ACC112 (cell line): ENCODE measurements around the gene ZNF71.

Experiments used
- H2AFZ ChIP-seq: fragments of 200-600 bp; sonication (generic); one replicate; pipeline ENCODE4 v1.6.0; 2017; ENCODE audit warnings: antibody characterized with exemption, low read length; ENCODE audit not compliant: unreplicated experiment
- H3K27ac ChIP-seq: fragments of 200-600 bp; sonication (generic); 2 replicates; pipeline ENCODE4 v1.5.1; 2014; ENCODE audit warnings: low read depth, mild to moderate bottlenecking, antibody characterized with exemption, low read length, moderate library complexity
- H3K27me3 ChIP-seq: fragments of 200-600 bp; sonication (generic); 2 replicates; pipeline ENCODE4 v1.6.1; 2014; ENCODE audit warnings: mild to moderate bottlenecking, antibody characterized with exemption, low read length, moderate library complexity, mixed read lengths; ENCODE audit not compliant: insufficient read depth
- H3K36me3 ChIP-seq: fragments of 200-600 bp; sonication (generic); 2 replicates; pipeline ENCODE4 v1.6.1; 2016; ENCODE audit warnings: mild to moderate bottlenecking, antibody characterized with exemption, low read length, moderate library complexity, mixed read lengths; ENCODE audit not compliant: insufficient read depth
- H3K4me1 ChIP-seq: fragments of 200-600 bp; sonication (generic); one replicate; pipeline ENCODE4 v1.6.1; 2016; ENCODE audit warnings: low read length, mixed read lengths; ENCODE audit not compliant: insufficient read depth, unreplicated experiment, control insufficient read depth
- H3K4me3 ChIP-seq: fragments of 200-600 bp; sonication (generic); 2 replicates; pipeline ENCODE4 v1.5.1; 2014; ENCODE audit warnings: mild to moderate bottlenecking, low read depth, low read length
- H3K79me2 ChIP-seq: fragments of 200-600 bp; sonication (generic); one replicate; pipeline ENCODE4 v1.6.0; 2016; ENCODE audit warnings: low read length; ENCODE audit not compliant: control insufficient read depth, unreplicated experiment, insufficient read depth

Gene ZNF71

GRCh38 chr19:56622374-56622773 lies 27.3 kb downstream of the ZNF71 start:
- Histone ChIP-seq H3K4me1 (no peaks in the 10 kb centered on the region), H3K79me2 (no peaks in the 10 kb centered on the region), H2AFZ (no peak overlapping the region), H3K27me3 (no peaks in the 10 kb centered on the region), H3K36me3 (peaks cover 4% of the 10 kb centered on the region), H3K27ac (no peak overlapping the region), H3K4me3 (no peak overlapping the region)

GRCh38 chr19:56623006-56623405 lies 27.9 kb downstream of the ZNF71 start:
- Histone ChIP-seq H3K27ac (no peak overlapping the region), H3K79me2 (no peaks in the 10 kb centered on the region)

GRCh38 chr19:56625708-56626107 lies 30.6 kb downstream of the ZNF71 start:
- Histone ChIP-seq H3K27me3 (no peaks in the 10 kb centered on the region), H3K4me1 (no peaks in the 10 kb centered on the region), H3K27ac (no peak overlapping the region), H3K4me3 (no peak overlapping the region), H2AFZ (no peak overlapping the region), H3K79me2 (no peaks in the 10 kb centered on the region), H3K36me3 (no peaks in the 10 kb centered on the region; the same call in 1 of the 2 replicates)

More at GRCh38 chr19:56623006-56623405, 27.9 kb downstream of the ZNF71 start:
- Histone ChIP-seq H2AFZ (no peak overlapping the region), H3K36me3 (no peaks in the 10 kb centered on the region; the same call in 1 of the 2 replicates), H3K4me3 (no peak overlapping the region), H3K27me3 (no peaks in the 10 kb centered on the region), H3K4me1 (no peaks in the 10 kb centered on the region)

GRCh38 chr19:56633021-56633420 lies 37.9 kb downstream of the ZNF71 start:
- H3K27ac ChIP-seq = no peak overlapping the region
- no peak overlapping the region for H3K4me3 ChIP-seq

GRCh38 chr19:56637976-56638555 lies 43.0 kb downstream of the ZNF71 start:
- Histone ChIP-seq H3K27ac (no peak overlapping the region), H3K4me3 (no peak overlapping the region), H3K4me1 (no peaks in the 10 kb centered on the region)

More at GRCh38 chr19:56633021-56633420, 37.9 kb downstream of the ZNF71 start:
- Histone ChIP-seq H2AFZ (no peak overlapping the region), H3K4me1 (no peaks in the 10 kb centered on the region), H3K79me2 (no peaks in the 10 kb centered on the region), H3K36me3 (no peaks in the 10 kb centered on the region), H3K27me3 (no peaks in the 10 kb centered on the region)

GRCh38 chr19:56639217-56639616 lies 44.1 kb downstream of the ZNF71 start:
- H3K4me1 ChIP-seq = no peaks in the 10 kb centered on the region
- no peak overlapping the region for H3K27ac ChIP-seq
- H3K79me2 ChIP-seq = no peaks in the 10 kb centered on the region

More at GRCh38 chr19:56637976-56638555, 43.0 kb downstream of the ZNF71 start:
- Histone ChIP-seq H3K79me2 (no peaks in the 10 kb centered on the region), H3K36me3 (no peaks in the 10 kb centered on the region), H3K27me3 (no peaks in the 10 kb centered on the region), H2AFZ (no peak overlapping the region)

GRCh38 chr19:56642711-56643459 lies 47.8 kb downstream of the ZNF71 start, which contains the start of gene SMIM17:
Gene SMIM17, plus strand, starts transcription at chr19:56643159. Its CDS starts 2,509 bp downstream, at chr19:56645668.
- Histone ChIP-seq H2AFZ (no peak within 1 kb of the TSS), H3K36me3 (no peaks in the 10 kb centered on the region), H3K4me1 (no peaks in the 10 kb centered on the region), H3K79me2 (no peaks in the 10 kb centered on the region), H3K4me3 (no peak within 1 kb of the TSS), H3K27me3 (no peaks in the 10 kb centered on the region), H3K27ac (no peak within 1 kb of the TSS)

More at GRCh38 chr19:56639217-56639616, 44.1 kb downstream of the ZNF71 start:
- H3K27me3 ChIP-seq = no peaks in the 10 kb centered on the region
- no peaks in the 10 kb centered on the region for H3K36me3 ChIP-seq
- H2AFZ ChIP-seq = no peak overlapping the region
- no peak overlapping the region for H3K4me3 ChIP-seq

- Histone ChIP-seq H3K4me3 (no peak overlapping the region), H2AFZ (no peak overlapping the region), H3K36me3 (no peaks in the 10 kb centered on the region), H3K27ac (no peak overlapping the region), H3K4me1 (no peaks in the 10 kb centered on the region), H3K79me2 (no peaks in the 10 kb centered on the region), H3K27me3 (no peaks in the 10 kb centered on the region)
Observed at GRCh38 chr19:56643460-56643955, 48.4 kb downstream of the ZNF71 start.

GRCh38 chr19:56654151-56654550 lies 59.0 kb downstream of the ZNF71 start:
- no peak overlapping the region for H2AFZ ChIP-seq
- H3K27ac ChIP-seq = no peak overlapping the region
- no peaks in the 10 kb centered on the region for H3K4me1 ChIP-seq
- no peak overlapping the region for H3K4me3 ChIP-seq
- H3K36me3 ChIP-seq = no peaks in the 10 kb centered on the region
- H3K27me3 ChIP-seq = no peaks in the 10 kb centered on the region
- no peaks in the 10 kb centered on the region for H3K79me2 ChIP-seq

GRCh38 chr19:56660381-56661107 lies 65.4 kb downstream of the ZNF71 start:
- no peak overlapping the region for H3K27ac ChIP-seq
- H3K27me3 ChIP-seq = no peaks in the 10 kb centered on the region
- H2AFZ ChIP-seq = no peak overlapping the region
- H3K36me3 ChIP-seq = no peaks in the 10 kb centered on the region
- no peaks in the 10 kb centered on the region for H3K79me2 ChIP-seq
- H3K4me3 ChIP-seq = no peak overlapping the region
- no peaks in the 10 kb centered on the region for H3K4me1 ChIP-seq
